ENCODE measurements around the gene DNAH9.

The DNAH9 gene

GRCh38 chr17:11704041-11704440, 105.8 kb downstream of the DNAH9 start:
- Histone ChIP-seq H3K27ac (no peak overlapping the region), H3K27me3 (replicated peaks) (no peaks in the 10 kb centered on the region), H3K36me3 (replicated peaks) (no peaks in the 10 kb centered on the region), H3K4me3 (ENCODE audit: low read depth, low read length) (no peak overlapping the region)
- TF ChIP-seq CTCF (IDR thresholded peaks at IDR 0.05; ENCODE audit: low read depth, low read length, missing control alignments) = no peak
- in situ Hi-C loops (cut with HindIII; ENCODE audit: low pct_ligation_motif_present, low sequenced_read_pairs) = no loop called here
- DNase-seq = no peak

DNA sequence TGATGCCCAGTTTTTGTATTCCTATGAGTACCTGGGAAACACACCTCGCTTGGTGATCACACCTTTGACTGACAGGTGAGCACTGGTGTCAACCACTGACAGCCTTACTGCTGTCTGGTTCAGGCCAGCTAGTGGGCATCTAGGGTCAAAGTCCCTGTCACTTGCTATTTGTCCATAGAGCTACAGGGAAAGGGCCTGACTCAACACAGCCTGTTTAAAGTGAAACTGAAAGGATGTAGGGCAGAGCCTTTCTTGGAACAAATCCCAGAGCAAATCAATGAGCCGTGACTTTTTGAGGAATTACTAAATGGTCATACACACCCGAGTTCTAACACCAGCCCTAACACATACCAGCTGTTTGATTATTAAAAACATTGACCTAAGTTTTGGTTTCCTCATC, 106.8 kb downstream of the DNAH9 start:
- no peak for TF ChIP-seq CTCF (IDR thresholded peaks at IDR 0.05; ENCODE audit: low read depth, low read length, missing control alignments)
- in situ Hi-C loops (cut with HindIII; ENCODE audit: low pct_ligation_motif_present, low sequenced_read_pairs) = no loop called here
- DNase-seq = no peak
- Histone ChIP-seq H3K27ac (no peak overlapping the region), H3K4me3 (ENCODE audit: low read depth, low read length) (no peak overlapping the region), H3K36me3 (replicated peaks) (no peaks in the 10 kb centered on the region), H3K27me3 (replicated peaks) (no peaks in the 10 kb centered on the region)

DNA sequence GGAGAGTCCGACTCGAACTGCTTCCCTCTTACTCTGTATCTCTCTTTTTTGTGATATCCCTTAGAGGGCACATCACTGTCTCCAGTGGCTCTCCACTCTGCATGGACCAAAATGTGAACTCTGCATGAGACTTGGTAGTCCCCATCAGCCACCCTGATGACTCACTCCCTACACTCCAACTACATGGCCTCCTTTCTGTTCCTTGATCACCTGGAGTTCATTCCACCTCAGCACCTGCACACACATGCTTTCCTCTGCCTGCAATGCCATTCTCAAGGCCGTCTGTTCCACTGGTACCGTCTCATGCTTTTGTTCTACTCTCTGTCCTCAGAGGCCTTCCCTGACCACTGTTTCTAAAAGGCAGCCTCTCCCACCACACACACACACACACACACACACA, 109.3 kb downstream of the DNAH9 start:
- Histone ChIP-seq H3K27me3 (replicated peaks) (no peaks in the 10 kb centered on the region), H3K27ac (no peak overlapping the region), H3K36me3 (replicated peaks) (no peaks in the 10 kb centered on the region), H3K4me3 (ENCODE audit: low read depth, low read length) (no peak overlapping the region)
- in situ Hi-C loops (cut with HindIII; ENCODE audit: low pct_ligation_motif_present, low sequenced_read_pairs) = no loop called here
- no peak for TF ChIP-seq CTCF (IDR thresholded peaks at IDR 0.05; ENCODE audit: low read depth, low read length, missing control alignments)
- DNase-seq = no peak

GRCh38 chr17:11712456-11712855, 114.2 kb downstream of the DNAH9 start:
- no peak for DNase-seq
- TF ChIP-seq CTCF (IDR thresholded peaks at IDR 0.05; ENCODE audit: low read depth, low read length, missing control alignments) = no peak
- no peak overlapping the region for H3K4me3 ChIP-seq (ENCODE audit: low read depth, low read length)
- H3K36me3 ChIP-seq (replicated peaks) = no peaks in the 10 kb centered on the region
- in situ Hi-C loops (cut with HindIII; ENCODE audit: low pct_ligation_motif_present, low sequenced_read_pairs) = no loop called here
- no peak overlapping the region for H3K27ac ChIP-seq
- no peaks in the 10 kb centered on the region for H3K27me3 ChIP-seq (replicated peaks)

GRCh38 chr17:11719203-11719602, 120.9 kb downstream of the DNAH9 start:
- no peak overlapping the region for H3K4me3 ChIP-seq (ENCODE audit: low read depth, low read length)
- H3K27ac ChIP-seq = no peak overlapping the region
- in situ Hi-C loops (cut with HindIII; ENCODE audit: low pct_ligation_motif_present, low sequenced_read_pairs) = no loop called here
- no peak for DNase-seq
- no peaks in the 10 kb centered on the region for H3K27me3 ChIP-seq (replicated peaks)
- TF ChIP-seq CTCF (IDR thresholded peaks at IDR 0.05; ENCODE audit: low read depth, low read length, missing control alignments) = no peak
- no peaks in the 10 kb centered on the region for H3K36me3 ChIP-seq (replicated peaks)

DNA sequence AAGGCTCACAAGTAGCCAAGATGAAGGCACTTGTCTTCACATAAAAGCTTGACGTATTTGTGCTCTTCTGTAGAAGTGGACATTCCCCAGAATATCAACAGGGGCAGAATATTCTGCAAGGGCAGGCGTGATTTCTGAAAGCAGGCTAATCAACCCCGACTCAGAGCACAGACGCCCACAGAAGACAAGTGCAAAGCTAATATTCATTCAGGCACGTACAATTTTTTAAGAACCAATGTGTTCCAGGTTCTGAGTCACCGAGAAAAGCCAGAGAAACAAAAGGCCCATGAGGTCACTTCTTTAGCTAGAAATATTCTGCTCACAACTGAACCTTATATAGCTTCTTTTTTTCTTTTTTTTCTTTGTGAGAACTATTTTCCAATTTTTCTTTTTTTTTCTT, 121.6 kb downstream of the DNAH9 start:
- H3K4me3 ChIP-seq (ENCODE audit: low read depth, low read length) = no peak overlapping the region
- H3K36me3 ChIP-seq (replicated peaks) = no peaks in the 10 kb centered on the region
- in situ Hi-C loops (cut with HindIII; ENCODE audit: low pct_ligation_motif_present, low sequenced_read_pairs) = no loop called here
- TF ChIP-seq CTCF (IDR thresholded peaks at IDR 0.05; ENCODE audit: low read depth, low read length, missing control alignments) = no peak
- no peaks in the 10 kb centered on the region for H3K27me3 ChIP-seq (replicated peaks)
- no peak for DNase-seq
- H3K27ac ChIP-seq = no peak overlapping the region
